NT2/D1 (cell line): ENCODE data around the gene DROSHA.

ENCODE experiments used
- DNase-seq: peaks from one replicate; pipeline ENCODE4 v3.0.0-alpha.2; 2011; ENCODE audit warnings: low read depth, low spot score
- H3K27me3 ChIP-seq: 2 replicates; pipeline ENCODE4 v1.6.0; 2011; ENCODE audit warnings: mild to moderate bottlenecking; ENCODE audit not compliant: insufficient read length, insufficient read depth
- H3K36me3 ChIP-seq: 2 replicates; pipeline ENCODE4 v1.6.1; 2011; ENCODE audit warnings: mild to moderate bottlenecking, low read length, mixed read lengths; ENCODE audit not compliant: insufficient read depth, insufficient read length
- H3K4me1 ChIP-seq: 2 replicates; pipeline ENCODE4 v1.5.1; 2011; ENCODE audit not compliant: insufficient read depth, insufficient read length
- H3K4me3 ChIP-seq: 2 replicates; pipeline ENCODE4 v1.5.1; 2011; ENCODE audit warnings: low read depth; ENCODE audit not compliant: insufficient read length
- H3K9ac ChIP-seq: 2 replicates; pipeline ENCODE4 v1.6.0; 2011; ENCODE audit warnings: low read depth; ENCODE audit not compliant: insufficient read length
- H3K9me3 ChIP-seq: 2 replicates; pipeline ENCODE4 v1.5.1; 2011; ENCODE audit warnings: mild to moderate bottlenecking, low read length; ENCODE audit not compliant: insufficient read depth
- SUZ12 ChIP-seq: IDR thresholded peaks from 2 replicates; pipeline ENCODE4 v1.6.1; 2011; ENCODE audit not compliant: insufficient read length, insufficient read depth; ENCODE audit errors: extremely low read depth
- YY1 ChIP-seq: IDR thresholded peaks from 2 replicates; pipeline ENCODE4 v1.6.1; 2011; ENCODE audit not compliant: insufficient read length, insufficient read depth
- ZNF274 ChIP-seq: IDR thresholded peaks from 2 replicates; pipeline ENCODE4 v1.6.1; 2011; ENCODE audit warnings: mild to moderate bottlenecking, low read depth, low read length

The DROSHA gene

DNA sequence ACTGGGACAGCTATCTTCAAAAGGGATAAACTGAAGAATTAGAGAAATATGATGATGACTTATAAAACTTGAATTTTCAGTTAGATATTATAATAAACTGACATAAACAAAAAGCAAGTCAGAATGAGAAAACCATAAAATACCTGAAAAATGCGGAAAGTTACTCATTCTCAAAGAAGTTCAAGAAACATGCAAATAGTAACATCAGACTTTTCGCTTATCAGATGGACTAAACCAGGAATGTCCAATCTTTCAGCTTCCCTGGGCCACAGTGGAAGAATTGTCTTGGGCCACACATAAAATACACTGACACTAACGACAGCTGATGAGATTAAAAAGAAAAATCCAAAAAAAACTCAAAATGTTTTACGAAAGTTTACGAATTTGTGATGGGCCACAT, 53.9 kb downstream of the DROSHA start:
- no peak for TF ChIP-seq YY1
- TF ChIP-seq SUZ12: no peak
- TF ChIP-seq ZNF274: no peak
- H3K27me3 ChIP-seq: no peaks in the 10 kb centered on the region
- H3K9me3 ChIP-seq: no peaks in the 10 kb centered on the region
- H3K36me3 ChIP-seq: peaks cover 28% of the 10 kb centered on the region
- no peak overlapping the region for H3K4me3 ChIP-seq
- no peak overlapping the region for H3K9ac ChIP-seq
- H3K4me1 ChIP-seq: no peaks in the 10 kb centered on the region
- DNase-seq: no peak

DNA sequence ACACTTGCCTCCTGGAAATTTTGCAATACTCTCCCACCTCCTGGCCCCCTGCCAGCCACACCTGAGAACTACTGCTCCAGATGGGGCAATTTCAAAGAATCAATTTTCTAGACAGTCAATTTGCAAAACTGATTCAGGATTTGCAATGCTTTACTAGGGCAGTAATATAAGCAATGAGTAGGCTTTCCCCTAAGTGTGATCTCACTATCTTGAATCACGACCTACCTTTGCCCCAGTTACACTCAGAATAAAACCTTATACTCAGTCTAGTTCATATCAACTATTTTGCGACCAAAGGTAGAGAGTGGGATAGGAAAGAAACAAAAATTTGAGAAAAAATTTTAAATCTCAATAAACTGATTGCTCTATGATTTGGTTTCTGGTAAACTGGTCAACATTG, 54.4 kb downstream of the DROSHA start:
- DNase-seq: no peak
- H3K27me3 ChIP-seq: no peaks in the 10 kb centered on the region
- no peaks in the 10 kb centered on the region for H3K9me3 ChIP-seq
- H3K4me1 ChIP-seq: no peaks in the 10 kb centered on the region
- H3K4me3 ChIP-seq: no peak overlapping the region
- peaks cover 26% of the 10 kb centered on the region for H3K36me3 ChIP-seq
- no peak overlapping the region for H3K9ac ChIP-seq
- no peak for TF ChIP-seq ZNF274
- TF ChIP-seq SUZ12: no peak
- TF ChIP-seq YY1: no peak

- Histone ChIP-seq H3K9ac (no peak overlapping the region), H3K4me1 (no peaks in the 10 kb centered on the region), H3K4me3 (no peak overlapping the region), H3K36me3 (peaks cover 22% of the 10 kb centered on the region), H3K27me3 (no peaks in the 10 kb centered on the region), H3K9me3 (no peaks in the 10 kb centered on the region)
- DNase-seq: no peak
- TF ChIP-seq ZNF274: no peak
- no peak for TF ChIP-seq SUZ12
- no peak for TF ChIP-seq YY1
These were observed 55.2 kb downstream of the DROSHA start for GRCh38 chr5:31476738-31477141.

- Histone ChIP-seq H3K36me3 (peaks cover 30% of the 10 kb centered on the region), H3K9ac (no peak overlapping the region), H3K27me3 (no peaks in the 10 kb centered on the region), H3K4me1 (no peaks in the 10 kb centered on the region), H3K4me3 (no peak overlapping the region), H3K9me3 (no peaks in the 10 kb centered on the region)
- no peak for DNase-seq
- TF ChIP-seq YY1: no peak
- no peak for TF ChIP-seq SUZ12
- TF ChIP-seq ZNF274: no peak
These were observed 60.0 kb downstream of the DROSHA start for GRCh38 chr5:31471916-31472315.

DNA sequence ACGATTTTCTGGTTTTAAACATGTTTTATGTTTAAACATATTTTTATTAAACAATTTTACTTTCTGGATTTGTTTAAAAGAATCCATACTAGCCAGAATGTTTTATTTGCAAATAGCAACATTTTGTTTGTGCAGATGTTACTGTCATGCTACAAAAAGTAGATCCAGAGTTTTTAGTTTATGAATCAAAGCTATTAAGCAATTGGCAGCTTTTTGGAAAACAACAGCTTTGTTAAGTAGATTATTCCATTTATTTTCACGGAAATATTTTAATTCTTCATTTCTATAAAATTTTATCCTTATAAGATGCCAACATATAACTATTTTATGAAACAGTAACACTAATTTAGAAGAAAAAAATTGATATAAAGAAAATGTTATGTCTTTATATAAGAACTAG, 60.9 kb downstream of the DROSHA start:
- TF ChIP-seq YY1: no peak
- no peak for TF ChIP-seq ZNF274
- TF ChIP-seq SUZ12: no peak
- H3K9me3 ChIP-seq: no peaks in the 10 kb centered on the region
- no peak overlapping the region for H3K4me3 ChIP-seq
- no peaks in the 10 kb centered on the region for H3K27me3 ChIP-seq
- H3K4me1 ChIP-seq: no peaks in the 10 kb centered on the region
- H3K9ac ChIP-seq: no peak overlapping the region
- H3K36me3 ChIP-seq: peaks cover 33% of the 10 kb centered on the region
- no peak for DNase-seq

DNA sequence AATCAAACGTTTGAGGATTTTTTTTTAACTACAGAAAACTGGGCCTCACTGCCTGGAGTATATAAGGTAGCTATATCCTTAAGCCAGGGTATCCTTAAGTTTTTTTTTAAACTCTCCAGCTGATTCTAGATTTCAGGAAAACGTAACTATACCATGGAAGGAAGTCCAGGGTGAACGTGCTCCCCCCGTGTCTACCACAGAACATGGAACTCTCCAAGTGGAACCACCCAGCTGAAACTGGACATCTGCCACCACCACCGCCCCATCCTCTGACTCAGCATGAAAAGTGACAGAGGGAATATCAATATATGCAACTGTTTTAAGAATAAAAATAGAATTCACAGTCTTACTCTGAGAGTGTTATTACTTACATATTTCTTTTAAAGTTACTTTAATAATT, 61.3 kb downstream of the DROSHA start:
- Histone ChIP-seq H3K4me3 (no peak overlapping the region), H3K9me3 (no peaks in the 10 kb centered on the region), H3K4me1 (no peaks in the 10 kb centered on the region), H3K9ac (no peak overlapping the region), H3K27me3 (no peaks in the 10 kb centered on the region), H3K36me3 (peaks cover 37% of the 10 kb centered on the region)
- no peak for TF ChIP-seq ZNF274
- no peak for TF ChIP-seq YY1
- no peak for TF ChIP-seq SUZ12
- DNase-seq: no peak

DNA sequence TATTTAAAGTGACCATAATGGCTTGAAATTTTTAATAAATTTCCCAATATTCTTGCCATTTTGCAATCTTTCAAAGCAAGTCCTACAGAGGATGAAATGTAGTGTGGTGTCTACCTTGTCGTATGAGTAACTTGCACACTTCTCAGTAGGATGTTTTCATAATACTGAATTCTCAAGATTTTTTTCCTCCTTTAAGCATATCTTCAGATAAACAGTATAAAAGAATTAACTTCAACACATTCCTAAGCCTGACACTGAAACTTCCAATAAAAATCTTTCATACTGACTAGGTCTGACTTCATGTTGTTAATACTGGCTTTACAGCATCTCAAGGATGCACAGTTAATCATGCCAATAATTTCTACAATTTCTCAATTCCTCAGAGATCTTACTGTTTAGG, 62.0 kb downstream of the DROSHA start:
- no peak for TF ChIP-seq ZNF274
- TF ChIP-seq SUZ12: no peak
- no peak for TF ChIP-seq YY1

DNA sequence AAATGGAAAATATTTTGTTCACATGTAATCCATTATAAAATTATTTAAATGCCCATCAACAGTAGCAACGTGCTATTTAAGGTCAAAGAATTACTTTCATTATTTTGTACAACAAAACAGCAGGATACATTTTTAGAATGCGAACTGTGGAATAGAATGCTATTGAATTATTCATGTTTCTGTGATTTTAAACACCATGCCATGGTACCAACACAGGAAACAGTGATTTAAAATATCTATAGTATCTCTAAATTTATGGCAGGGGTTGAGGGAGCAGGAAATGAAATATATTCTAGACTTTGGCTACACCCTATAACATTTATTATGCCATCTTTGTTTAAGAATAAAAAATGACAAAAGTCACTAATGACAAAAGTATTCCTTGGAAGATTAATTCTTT, 62.4 kb downstream of the DROSHA start:
- TF ChIP-seq SUZ12 (no peak), ZNF274 (no peak), YY1 (no peak)
- Histone ChIP-seq H3K36me3 (peaks cover 46% of the 10 kb centered on the region), H3K27me3 (no peaks in the 10 kb centered on the region), H3K9me3 (0 out of 2 replicates have a peak, but pooled peaks cover 4% of the 10 kb centered on the region), H3K9ac (no peak overlapping the region), H3K4me3 (no peak overlapping the region), H3K4me1 (no peaks in the 10 kb centered on the region)
- no peak for DNase-seq

More for the DNA sequence above, 62.0 kb downstream of the DROSHA start:
- Histone ChIP-seq H3K36me3 (peaks cover 44% of the 10 kb centered on the region), H3K4me3 (no peak overlapping the region), H3K9me3 (0 out of 2 replicates have a peak, but pooled peaks cover 2% of the 10 kb centered on the region), H3K4me1 (no peaks in the 10 kb centered on the region), H3K9ac (no peak overlapping the region), H3K27me3 (no peaks in the 10 kb centered on the region)
- DNase-seq: no peak
